Measurements from ENCODE around the gene MMADHC. TPM values are rescaled to one million over a fixed set of nuclear protein-coding genes. Genes with fewer than 3 reads are reported as not detected.
A peak's percentile ranks its signal among the peaks of the same experiment; 100 is the strongest.

The MMADHC gene
- total and polyA plus RNA-seq, 10 donors = 38.0 to 85.6 (median 66.2) TPM

DNA sequence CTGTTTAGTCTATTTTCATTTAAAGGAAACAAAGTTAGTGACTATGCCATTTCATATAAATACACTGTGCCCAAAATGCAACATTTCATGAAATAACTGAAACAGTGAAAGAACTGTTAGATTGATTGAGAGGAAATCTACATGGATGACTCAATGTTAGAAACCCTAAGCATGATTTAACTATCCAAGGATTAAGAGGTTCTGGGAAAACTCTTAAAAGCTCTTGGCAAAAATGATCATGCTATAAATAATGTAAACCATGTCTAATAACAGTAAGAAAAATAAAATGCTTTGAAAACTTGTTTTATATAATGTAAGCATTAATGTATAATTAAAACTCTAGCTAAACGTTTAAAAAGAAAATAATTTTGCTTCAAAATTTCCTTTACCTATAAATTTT lies 23.5 kb downstream of the MMADHC start:
- Histone ChIP-seq H3K27ac (peak overlapping the region in 2 of 8 donors; percentile 15 to 21), H3K4me3 (no peak overlapping the region), H3K4me1 (peaks cover 0 to 36% (median 21%) of the 10 kb centered on the region in 6 donors), H3K9me3 (no peaks in the 10 kb centered on the region), H3K27me3 (replicated peaks in 1 of 7) (no peaks in the 10 kb centered on the region), H3K36me3 (peaks cover 0 to 43% (median 28%) of the 10 kb centered on the region in 6 donors)
- WGBS, 5 donors = 45 to 67% (median 55%) methylated on average over 1 of the region's 1 CpG
- DNase-seq = no peak
- intact Hi-C loops (cut with DNase I; ENCODE audit: low total_unique reads) = loop anchor here (5.0 kb wide), 1 partner anchor 547 kb away; no protein-coding TSS in a partner anchor
- TF ChIP-seq POLR2A (IDR thresholded peaks at IDR 0.05) (no peak), POLR2AphosphoS5 (IDR thresholded peaks at IDR 0.05) (no peak)
- TF ChIP-seq, protein P1, sequence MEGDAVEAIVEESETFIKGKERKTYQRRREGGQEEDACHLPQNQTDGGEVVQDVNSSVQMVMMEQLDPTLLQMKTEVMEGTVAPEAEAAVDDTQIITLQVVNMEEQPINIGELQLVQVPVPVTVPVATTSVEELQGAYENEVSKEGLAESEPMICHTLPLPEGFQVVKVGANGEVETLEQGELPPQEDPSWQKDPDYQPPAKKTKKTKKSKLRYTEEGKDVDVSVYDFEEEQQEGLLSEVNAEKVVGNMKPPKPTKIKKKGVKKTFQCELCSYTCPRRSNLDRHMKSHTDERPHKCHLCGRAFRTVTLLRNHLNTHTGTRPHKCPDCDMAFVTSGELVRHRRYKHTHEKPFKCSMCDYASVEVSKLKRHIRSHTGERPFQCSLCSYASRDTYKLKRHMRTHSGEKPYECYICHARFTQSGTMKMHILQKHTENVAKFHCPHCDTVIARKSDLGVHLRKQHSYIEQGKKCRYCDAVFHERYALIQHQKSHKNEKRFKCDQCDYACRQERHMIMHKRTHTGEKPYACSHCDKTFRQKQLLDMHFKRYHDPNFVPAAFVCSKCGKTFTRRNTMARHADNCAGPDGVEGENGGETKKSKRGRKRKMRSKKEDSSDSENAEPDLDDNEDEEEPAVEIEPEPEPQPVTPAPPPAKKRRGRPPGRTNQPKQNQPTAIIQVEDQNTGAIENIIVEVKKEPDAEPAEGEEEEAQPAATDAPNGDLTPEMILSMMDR (IDR thresholded peaks at IDR 0.05 in 8 of 11, conservative IDR thresholded peaks at IDR 0.05 in 3 of 11) = no peak

DNA sequence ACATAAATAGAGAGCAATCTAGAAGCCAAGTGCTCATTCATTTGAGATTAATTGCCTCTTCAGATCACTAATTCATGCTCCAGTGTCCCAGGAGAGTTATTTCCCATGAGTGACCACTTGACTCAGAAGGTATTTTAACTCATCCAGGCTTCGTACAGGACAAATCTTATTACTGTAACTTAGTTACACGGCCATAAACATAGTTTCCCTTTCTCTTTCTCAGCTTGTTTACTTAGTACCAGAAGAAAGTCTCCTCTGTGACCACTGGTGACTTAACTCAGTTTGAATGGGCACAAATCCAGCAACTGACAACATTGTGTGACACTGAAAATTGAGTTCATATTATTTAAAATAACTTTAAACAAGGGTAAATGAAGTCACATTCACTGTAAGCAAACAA lies 25.3 kb downstream of the MMADHC start:
- Histone ChIP-seq H3K9me3 (no peaks in the 10 kb centered on the region), H3K36me3 (peaks cover 0 to 25% (median 11%) of the 10 kb centered on the region in 6 donors), H3K27ac (peak overlapping the region in 1 of 8 donors; percentile 17), H3K4me3 (no peak overlapping the region), H3K27me3 (replicated peaks in 1 of 7) (no peaks in the 10 kb centered on the region), H3K4me1 (peaks cover 0 to 36% (median 21%) of the 10 kb centered on the region in 6 donors)
- TF ChIP-seq POLR2A (IDR thresholded peaks at IDR 0.05) (no peak), POLR2AphosphoS5 (IDR thresholded peaks at IDR 0.05) (no peak)
- TF ChIP-seq, protein P1 (IDR thresholded peaks at IDR 0.05 in 8 of 11, conservative IDR thresholded peaks at IDR 0.05 in 3 of 11) = no peak
- intact Hi-C loops (cut with DNase I; ENCODE audit: low total_unique reads) = loop anchor here (5.0 kb wide), 1 partner anchor 545 kb away; no protein-coding TSS in a partner anchor
- DNase-seq = no peak
- WGBS, 5 donors = 35 to 53% (median 38%) methylated on average over 2 of the region's 2 CpGs

DNA sequence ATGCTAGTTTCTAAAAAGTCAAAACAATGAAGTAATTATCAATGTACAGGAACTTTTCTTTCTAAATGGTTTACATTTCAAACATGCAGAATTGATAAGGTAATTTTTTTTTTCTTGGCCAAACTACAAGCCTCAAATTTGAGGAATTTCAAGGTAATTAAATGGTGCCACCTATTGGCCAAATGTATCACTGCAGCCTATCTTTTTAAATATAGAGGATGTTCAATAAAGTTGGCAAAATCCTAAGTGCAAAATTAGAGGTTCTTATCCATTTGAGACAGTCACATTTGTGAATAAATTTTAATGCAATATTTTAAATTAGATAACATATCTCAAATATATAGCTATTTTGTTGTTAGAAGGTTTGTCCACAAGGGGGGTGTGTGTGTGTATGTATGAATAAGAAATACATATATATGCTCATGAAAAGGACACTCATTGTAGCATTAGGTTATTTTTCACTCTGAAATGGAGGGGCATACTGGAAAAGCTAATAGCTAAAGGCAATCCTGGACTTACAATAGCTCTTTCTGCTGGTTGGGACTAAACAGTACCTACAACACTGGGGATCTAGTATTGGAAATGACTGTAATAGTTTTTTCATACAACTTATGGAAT lies 26.2 kb downstream of the MMADHC start:
- no peaks in the 10 kb centered on the region for H3K27me3 ChIP-seq (replicated peaks in 1 of 7)
- no peak for TF ChIP-seq POLR2AphosphoS5 (IDR thresholded peaks at IDR 0.05)
- TF ChIP-seq, protein P1 (IDR thresholded peaks at IDR 0.05 in 8 of 11, conservative IDR thresholded peaks at IDR 0.05 in 3 of 11) = peak; percentile 47 to 86 (median 79)
- peaks cover 0 to 16% (median 6%) of the 10 kb centered on the region in 6 donors for H3K36me3 ChIP-seq
- no peaks in the 10 kb centered on the region for H3K9me3 ChIP-seq
- intact Hi-C loops (cut with DNase I; ENCODE audit: low total_unique reads) = loop anchor here (5.0 kb wide), 1 partner anchor 544 kb away; no protein-coding TSS in a partner anchor
- no peak overlapping the region for H3K4me3 ChIP-seq
- peaks cover 0 to 36% (median 21%) of the 10 kb centered on the region in 6 donors for H3K4me1 ChIP-seq
- H3K27ac ChIP-seq = no peak overlapping the region
- no peak for DNase-seq

DNA sequence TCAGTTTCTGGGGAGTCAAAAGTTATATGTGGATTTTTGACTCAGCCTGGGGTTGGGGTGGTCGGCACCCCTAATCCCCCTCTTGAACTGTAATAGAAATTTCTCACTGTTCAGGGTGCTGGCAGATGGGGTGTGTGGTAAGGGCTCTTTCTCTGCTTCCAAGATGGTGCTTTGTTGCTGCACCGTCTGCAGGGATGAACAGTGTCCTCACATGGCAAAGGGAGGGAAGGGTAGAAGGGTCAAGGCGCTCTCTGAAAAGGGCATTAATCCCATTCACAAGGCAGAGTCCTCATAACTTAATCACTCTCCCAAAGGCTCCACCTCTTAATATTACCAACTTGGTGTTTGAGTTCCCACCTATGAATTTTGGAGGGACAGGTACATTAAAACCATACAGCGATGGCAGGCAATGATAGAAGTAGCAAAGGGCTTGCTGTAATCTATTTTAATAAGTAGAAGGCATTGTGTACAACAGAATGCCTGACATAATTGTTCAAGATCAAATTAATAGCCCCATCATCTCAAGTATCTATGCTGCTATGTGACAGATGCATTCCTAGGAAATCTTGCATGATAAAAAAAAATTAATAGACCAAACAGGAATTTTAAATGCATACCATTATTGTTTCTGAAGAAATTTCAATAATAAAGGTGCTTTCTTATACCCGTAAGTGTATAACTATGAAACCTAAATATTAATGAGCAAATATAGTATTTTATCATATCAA lies 28.1 kb downstream of the MMADHC start:
- Histone ChIP-seq H3K4me3 (no peak overlapping the region), H3K27me3 (replicated peaks in 1 of 7) (no peaks in the 10 kb centered on the region), H3K4me1 (peaks cover 0 to 34% (median 21%) of the 10 kb centered on the region in 6 donors), H3K9me3 (no peaks in the 10 kb centered on the region), H3K36me3 (no peaks in the 10 kb centered on the region), H3K27ac (no peak overlapping the region)
- intact Hi-C loops (cut with DNase I; ENCODE audit: low total_unique reads) = loop anchor here (5.0 kb wide), 1 partner anchor 542 kb away; no protein-coding TSS in a partner anchor
- no peak for DNase-seq
- TF ChIP-seq, protein P1 (IDR thresholded peaks at IDR 0.05 in 8 of 11, conservative IDR thresholded peaks at IDR 0.05 in 3 of 11) = no peak
- TF ChIP-seq POLR2AphosphoS5 (IDR thresholded peaks at IDR 0.05) (no peak), POLR2A (IDR thresholded peaks at IDR 0.05) (no peak)
- 80 to 89% (median 86%) methylated on average over 5 of the region's 5 CpGs for WGBS, 5 donors
